Measurements from ENCODE around the gene USP43. TPM values are rescaled to one million over a fixed set of nuclear protein-coding genes. Genes with fewer than 3 reads are reported as not detected.

USP43 gene
- total RNA-seq, 4 donors from 2014 or later, result 3.0 to 5.1 (median 3.9) TPM

- Histone ChIP-seq H3K4me3 (replicated peaks in 1 of 3) (no peak overlapping the region), H3K4me1 (no peaks in the 10 kb centered on the region), H3K27me3 (no peaks in the 10 kb centered on the region), H3K36me3 (no peaks in the 10 kb centered on the region), H3K9me3 (no peaks in the 10 kb centered on the region), H3K27ac (no peak overlapping the region)
- TF ChIP-seq CTCF (IDR thresholded peaks at IDR 0.05), result peak; percentile 86 to 98 (median 88)
- no peak for TF ChIP-seq POLR2A (IDR thresholded peaks at IDR 0.05)
- WGBS, 2 donors, result 13 to 16% methylated on average over 2 of the region's 2 CpGs
- DNase-seq, result no peak
- intact Hi-C loops (cut with DNase I), result no loop called here
Measured at GRCh38 chr17:9729034-9729650, 83.8 kb downstream of the USP43 start.

- Histone ChIP-seq H3K9me3 (no peaks in the 10 kb centered on the region), H3K27ac (no peak overlapping the region), H3K4me1 (no peaks in the 10 kb centered on the region), H3K4me3 (replicated peaks in 1 of 3) (no peak overlapping the region), H3K36me3 (no peaks in the 10 kb centered on the region), H3K27me3 (no peaks in the 10 kb centered on the region)
- TF ChIP-seq POLR2A (IDR thresholded peaks at IDR 0.05), result no peak
- no peak for TF ChIP-seq CTCF (IDR thresholded peaks at IDR 0.05)
- WGBS, 2 donors, result 78 to 81% methylated on average over 11 of the region's 11 CpGs
- intact Hi-C loops (cut with DNase I), result no loop called here
- DNase-seq, result no peak
Measured at GRCh38 chr17:9729735-9730420, 84.6 kb downstream of the USP43 start.

- DNase-seq, result no peak
- H3K4me1 ChIP-seq, result no peaks in the 10 kb centered on the region
Measured at GRCh38 chr17:9750524-9750923, 105.2 kb downstream of the USP43 start.

GRCh38 chr17:9755083-9755482, 109.8 kb downstream of the USP43 start:
- 71 to 80% methylated on average over 3 of the region's 3 CpGs for WGBS, 2 donors
- intact Hi-C loops (cut with DNase I), result no loop called here
- no peaks in the 10 kb centered on the region for H3K4me1 ChIP-seq

More at GRCh38 chr17:9750524-9750923, 105.2 kb downstream of the USP43 start:
- intact Hi-C loops (cut with DNase I), result no loop called here
- Histone ChIP-seq H3K27me3 (no peaks in the 10 kb centered on the region), H3K36me3 (no peaks in the 10 kb centered on the region), H3K4me3 (replicated peaks in 1 of 3) (no peak overlapping the region), H3K9me3 (no peaks in the 10 kb centered on the region), H3K27ac (no peak overlapping the region)
- TF ChIP-seq CTCF (IDR thresholded peaks at IDR 0.05) (no peak), POLR2A (IDR thresholded peaks at IDR 0.05) (no peak)
- 55 to 61% methylated on average over 9 of the region's 9 CpGs for WGBS, 2 donors

More at GRCh38 chr17:9755083-9755482, 109.8 kb downstream of the USP43 start:
- Histone ChIP-seq H3K27ac (no peak overlapping the region), H3K27me3 (no peaks in the 10 kb centered on the region), H3K9me3 (no peaks in the 10 kb centered on the region), H3K36me3 (no peaks in the 10 kb centered on the region), H3K4me3 (replicated peaks in 1 of 3) (no peak overlapping the region)
- no peak for DNase-seq
- no peak for TF ChIP-seq CTCF (IDR thresholded peaks at IDR 0.05)

Measured in thyroid gland (tissue), 4 donors.